GM12878 (cell line): Measurements from ENCODE around the gene TEX44. TPM values are rescaled to one million over a fixed set of nuclear protein-coding genes. Genes with fewer than 3 reads are reported as not detected.
A peak's percentile ranks its signal among the peaks of the same experiment; 100 is the strongest.

Experiments
- ATAC-seq: fragments of 200-7000 bp; cut with Tn5 transposase; 3 replicates; pipeline ENCODE4 v1.9.1; 2020; ENCODE audit warnings: mild to moderate bottlenecking, moderate library complexity
- BruUV-seq: library from RNA; stranded (reverse); fragments of 400-500 nt; replicated peaks from 2 replicates; lab custom pipeline; 2021; lab: Mats Ljungman, UMichigan
- CTCF ChIA-PET: fragments of 300-600 bp; sonication (Branson Sonifier 250); formaldehyde crosslinking; extraction: SDS; loops from one replicate; lab custom pipeline; 2021; ENCODE audit warnings: inconsistent platforms; lab: Yijun Ruan, JAX
- POLR2A ChIA-PET: fragments of 350-600 bp; formaldehyde crosslinking; extraction: SDS; loops from one replicate; lab custom pipeline; 2021; ENCODE audit warnings: inconsistent platforms; lab: Charles Lee
- RAD21 ChIA-PET: fragments of 300-600 bp; sonication (Branson Sonifier 250); formaldehyde crosslinking; loops from one replicate; lab custom pipeline; 2023; ENCODE audit warnings: antibody characterized with exemption; ENCODE audit not compliant: unreplicated experiment; lab: Charles Lee
- SMC1A ChIA-PET: fragments of 300-600 bp; sonication (Branson Sonifier 250); formaldehyde crosslinking; loops from one replicate; lab custom pipeline; 2023; ENCODE audit not compliant: unreplicated experiment, uncharacterized antibody; lab: Charles Lee
- DNase-seq: peaks from one replicate; pipeline ENCODE4 v3.0.0-alpha.2; 2011; ENCODE audit warnings: low read depth, low spot score
- FAIRE-seq: peaks from 3 replicates; lab custom pipeline; 2011; peaks lifted over from hg19 to GRCh38; lab: Jason Lieb, UNC
- H2AFZ ChIP-seq: 2 replicates; pipeline ENCODE4 v1.6.0; 2011; ENCODE audit warnings: low read depth, low read length, control low read depth; ENCODE audit not compliant: control insufficient read depth
- H3K27ac ChIP-seq: 2 replicates; pipeline ENCODE4 v1.5.1; 2011; ENCODE audit warnings: control low read depth; ENCODE audit not compliant: control insufficient read depth, insufficient read depth
- H3K27me3 ChIP-seq, 2 experiments: replicated peaks in 1 of 2; 2 replicates each; pipeline versions ENCODE4 v1.6.0 to v1.6.1; 2011; ENCODE audit warnings: low read length in 1 of 2; ENCODE audit not compliant: control insufficient read depth in 2 of 2, insufficient read depth in 2 of 2
- H3K36me3 ChIP-seq, 2 experiments: 2 replicates each; pipeline ENCODE4 v1.5.1; 2011; ENCODE audit warnings: low read length in 1 of 2; ENCODE audit not compliant: control insufficient read depth in 2 of 2, insufficient read depth in 2 of 2
- H3K4me1 ChIP-seq: 2 replicates; pipeline ENCODE4 v1.6.1; 2011; ENCODE audit warnings: mild to moderate bottlenecking, low read length, moderate library complexity, mixed read lengths; ENCODE audit not compliant: control insufficient read depth, insufficient read depth
- H3K4me2 ChIP-seq: 2 replicates; pipeline ENCODE4 v1.6.0; 2011; ENCODE audit warnings: control low read depth; ENCODE audit not compliant: control insufficient read depth, insufficient read depth
- H3K4me3 ChIP-seq: fragments of 200-600 bp; sonication (generic); 2 replicates; pipeline ENCODE4 v1.5.1; 2016
- H3K79me2 ChIP-seq: 2 replicates; pipeline ENCODE4 v1.6.0; 2011; ENCODE audit warnings: low read length; ENCODE audit not compliant: control insufficient read depth, insufficient read depth
- H3K9ac ChIP-seq: 2 replicates; pipeline ENCODE4 v1.8.0; 2011; ENCODE audit warnings: low read length, control low read depth, mixed read lengths; ENCODE audit not compliant: control insufficient read depth, insufficient read depth
- H3K9me3 ChIP-seq: replicated peaks from 3 replicates; pipeline ENCODE4 v1.5.1; 2011; ENCODE audit warnings: mild to moderate bottlenecking, low read length; ENCODE audit not compliant: control insufficient read depth, insufficient read depth
- H4K20me1 ChIP-seq: 2 replicates; pipeline ENCODE4 v1.6.0; 2011; ENCODE audit not compliant: control insufficient read depth, insufficient read depth
- EED ChIP-seq: sonication (generic); IDR thresholded peaks from 2 replicates; pipeline ENCODE4 v1.6.1; 2016; ENCODE audit warnings: antibody characterized with exemption, low read depth
- EGR1 ChIP-seq, 2 experiments: IDR thresholded peaks; 1 replicate in 1 of 2; 2 replicates in 1 of 2; pipeline ENCODE4 v1.6.1; 2011 to 2012; ENCODE audit warnings: low read depth in 2 of 2, low read length in 2 of 2, borderline replicate concordance in 1 of 2, mild to moderate bottlenecking in 1 of 2, moderate library complexity in 1 of 2
- FOXK2 ChIP-seq: fragments of 450-650 bp; IDR thresholded peaks from 2 replicates; pipeline ENCODE4 v1.6.1; 2017; ENCODE audit warnings: mild to moderate bottlenecking, moderate library complexity
- NBN ChIP-seq: fragments of 450-650 bp; IDR thresholded peaks from 2 replicates; pipeline ENCODE4 v1.6.1; 2016
- POLR2A ChIP-seq: IDR thresholded peaks from 2 replicates; pipeline ENCODE4 v1.6.1; 2011; ENCODE audit warnings: low read depth, mild to moderate bottlenecking, low read length
- SUPT20H ChIP-seq: IDR thresholded peaks from 2 replicates; pipeline ENCODE4 v1.6.1; 2011; ENCODE audit warnings: low read depth, mild to moderate bottlenecking, low read length, moderate library complexity, borderline replicate concordance; ENCODE audit not compliant: control insufficient read depth
- WGBS: methylation state at CpG from one replicate; pipeline ENCODE4 v1.1.6; 2016; ENCODE audit warnings: low lambda C conversion rate; ENCODE audit not compliant: insufficient replicate concordance, insufficient coverage; ENCODE audit errors: missing lambda C conversion rate; 5-methylcytosine and 5-hydroxymethylcytosine counted together
- in situ Hi-C: fragments of 300-500 bp; cut with MboI; formaldehyde crosslinking; loops from 9 replicates; pipeline ENCODE4 v1.14.3; 2018; ENCODE audit warnings: mixed read lengths
- intact Hi-C: fragments of 100-400 bp; cut with micrococcal nuclease; formaldehyde crosslinking; loops from one replicate; pipeline ENCODE4 v1.14.2; 2022; ENCODE audit not compliant: unreplicated experiment
- polyA plus RNA-seq, 11 experiments: library from polyadenylated mRNA; depleted of rRNA in 4 of 11; unstranded in 6 of 11; stranded (reverse) in 5 of 11; fragments of >200 nt; fragmentation: Nextera tagmentation in 4 of 11; fragmentation: Illumina TruSeq in 1 of 11; extraction: Ambion mirVana in 4 of 11; extraction: Trizol in 1 of 11; gene quantifications; 1 replicate in 1 of 11; 2 replicates in 10 of 11; pipeline versions ENCODE4 v1.2.1 to v1.2.3, GENCODE V29; 2011 to 2016; ENCODE audit warnings: inconsistent platforms in 2 of 11, missing spikeins in 2 of 11, low read depth in 1 of 11
- total RNA-seq, 4 experiments: library from RNA; depleted of rRNA in 3 of 4; stranded (reverse); fragments of >200 nt in 3 of 4; fragmentation: Illumina TruSeq in 1 of 4; extraction: Trizol in 1 of 4; gene quantifications; 2 replicates each; pipeline versions ENCODE4 v1.2.1 to v1.2.3, GENCODE V29; 2013 to 2021
- TF ChIP-seq, protein P1 (sequence below): fragments of 150-350 bp; IDR thresholded peaks from 2 replicates; pipeline ENCODE4 v1.6.1; 2014; ENCODE audit warnings: mild to moderate bottlenecking, low read depth, low read length
- TF ChIP-seq, protein P2 (sequence below): fragments of 450-650 bp; IDR thresholded peaks from 2 replicates; pipeline ENCODE4 v1.6.1; 2017; ENCODE audit warnings: mild to moderate bottlenecking, moderate library complexity

TEX44 gene
- total and polyA plus RNA-seq, 10 of the 15 experiments (the other 5 are each of a cell fraction or from before 2014, with no cell fraction given), result not detected

DNA sequence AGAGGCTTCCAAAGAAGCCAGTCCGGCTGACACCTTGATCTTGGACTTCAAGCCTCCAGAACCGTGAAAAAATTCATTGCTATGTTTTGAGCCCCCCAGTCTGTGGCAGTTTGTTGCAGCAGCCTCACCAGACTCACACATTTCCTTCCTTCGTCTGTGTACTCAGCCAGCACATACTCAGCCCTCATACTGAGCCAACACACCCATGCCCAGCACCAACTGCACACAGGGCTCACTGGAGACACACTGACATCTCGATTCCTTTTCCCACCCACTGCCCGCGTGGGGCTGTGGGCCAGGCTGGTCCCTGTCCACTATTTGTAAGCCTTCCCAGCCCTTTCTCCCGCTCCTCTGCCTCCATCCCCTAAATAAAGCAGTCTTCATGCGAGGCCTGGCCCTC is 38.3 kb upstream of the TEX44 start:
- H4K20me1 ChIP-seq, result no peaks in the 10 kb centered on the region
- intact Hi-C loops, result no loop called here
- RAD21 ChIA-PET, result interaction anchor here (0.8 to 8.0 kb wide), 7 partner anchors 9 to 72 kb away, joined by 3 to 59 read pairs (median 17); partner anchors contain the start of gene NMUR1
- DNase-seq (no peak), FAIRE-seq (no peak)
- POLR2A ChIA-PET, result interaction anchor here (1.2 to 1.7 kb wide), 5 partner anchors 9 to 89 kb away, joined by 4 to 9 read pairs (median 6); partner anchors contain the start of gene NCL
- H3K79me2 ChIP-seq, result no peaks in the 10 kb centered on the region
- H3K4me3 ChIP-seq, result peak overlapping the region; percentile 44; the same call in 1 of the 2 replicates
- peak overlapping the region; percentile 51 for H2AFZ ChIP-seq
- SMC1A ChIA-PET, result interaction anchor here (0.8 to 5.3 kb wide), 10 partner anchors 8 to 46 kb away, joined by 3 to 50 read pairs (median 5); partner anchors contain the start of gene NMUR1
- H3K36me3 ChIP-seq, result no peaks in the 10 kb centered on the region
- H3K4me2 ChIP-seq, result peak overlapping the region; percentile 92
- CTCF ChIA-PET, result interaction anchor here (0.6 to 10.9 kb wide), 15 partner anchors 9 to 451 kb away, joined by 3 to 132 read pairs (median 4); partner anchors contain the start of gene NMUR1
- TF ChIP-seq SUPT20H, result no peak
- TF ChIP-seq, all 136 proteins: peak for 0
- peak; percentile 19; the same call in 1 of the 3 replicates for ATAC-seq
- Histone ChIP-seq H3K4me1 (peaks cover 22% of the 10 kb centered on the region), H3K9me3 (peaks cover 16% of the 10 kb centered on the region), H3K27me3 (no peaks in the 10 kb centered on the region), H3K27ac (peak overlapping the region; percentile 71), H3K9ac (peak overlapping the region; percentile 62)
- 67% methylated on average over 8 of the region's 8 CpGs for WGBS
- no TSS peak for BruUV-seq
- in situ Hi-C loops, result no loop called here

DNA sequence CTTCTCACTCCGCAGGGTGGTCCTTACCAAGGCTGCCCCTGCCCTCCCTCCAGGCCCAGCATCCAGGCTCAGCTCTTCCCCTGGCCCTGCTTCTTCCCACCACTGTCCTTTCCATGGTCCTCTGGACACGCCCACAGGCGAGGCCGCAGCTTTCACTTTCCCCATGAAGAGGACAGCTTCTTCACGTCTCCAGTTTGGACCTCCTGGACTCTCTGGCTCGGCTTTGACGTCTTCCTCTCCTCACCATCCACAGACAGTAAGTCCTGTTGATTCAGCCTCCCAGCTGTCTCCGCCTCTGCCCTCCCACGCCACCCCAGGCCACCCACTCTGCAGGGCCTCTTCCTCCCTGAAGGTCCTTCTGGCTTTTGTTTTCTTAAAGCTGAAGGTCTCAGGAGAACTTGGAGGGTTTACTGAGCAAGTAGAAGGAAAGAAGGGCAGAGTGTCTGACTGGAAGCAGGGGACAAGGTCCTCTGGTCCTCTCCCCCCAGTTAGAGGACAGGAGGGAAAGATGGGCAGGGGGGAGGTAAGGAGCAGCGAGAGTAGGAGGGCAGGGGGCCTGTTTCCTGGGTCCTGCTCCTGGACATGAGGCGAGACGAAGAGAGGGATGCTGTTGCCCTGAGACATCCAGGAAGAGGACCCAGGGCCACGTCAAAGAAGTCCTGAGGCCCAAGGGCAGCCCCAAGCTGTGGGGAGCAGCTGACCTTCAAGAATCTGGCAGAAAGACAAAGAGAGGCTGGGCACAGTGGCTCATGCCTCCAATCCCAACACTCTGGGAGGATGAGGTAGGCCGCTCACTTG is 37.7 kb upstream of the TEX44 start:
- peak overlapping the region; percentile 44; the same call in 1 of the 2 replicates for H3K4me3 ChIP-seq
- FAIRE-seq (peak; percentile 65), DNase-seq (no peak), ATAC-seq (peak; percentile 46)
- peaks cover 20% of the 10 kb centered on the region for H3K4me1 ChIP-seq
- no peaks in the 10 kb centered on the region for H3K36me3 ChIP-seq
- peak overlapping the region; percentile 51 for H2AFZ ChIP-seq
- H4K20me1 ChIP-seq, result no peaks in the 10 kb centered on the region
- no TSS peak for BruUV-seq
- intact Hi-C loops, result no loop called here
- ChIA-PET CTCF (interaction anchor here (0.6 to 10.9 kb wide), 16 partner anchors 9 to 451 kb away, joined by 3 to 132 read pairs (median 4); partner anchors contain the start of gene NMUR1), SMC1A (interaction anchor here (0.7 to 5.3 kb wide), 14 partner anchors 8 to 733 kb away, joined by 3 to 50 read pairs (median 4); partner anchors contain the start of gene NMUR1), POLR2A (interaction anchor here (1.2 to 1.7 kb wide), 5 partner anchors 9 to 90 kb away, joined by 4 to 9 read pairs (median 6); partner anchors contain the start of gene NCL), RAD21 (interaction anchor here (0.8 to 8.0 kb wide), 8 partner anchors 9 to 73 kb away, joined by 3 to 59 read pairs (median 10); partner anchors contain the start of gene NMUR1)
- WGBS, result 51% methylated on average over 14 of the region's 14 CpGs
- in situ Hi-C loops, result loop anchor here (5.0 kb wide), 1 partner anchor 33 kb away; no protein-coding TSS in a partner anchor
- peak overlapping the region; percentile 92 for H3K4me2 ChIP-seq
- peak overlapping the region; percentile 71 for H3K27ac ChIP-seq
- no peaks in the 10 kb centered on the region for H3K79me2 ChIP-seq
- no peaks in the 10 kb centered on the region for H3K27me3 ChIP-seq
- H3K9me3 ChIP-seq, result peaks cover 16% of the 10 kb centered on the region
- H3K9ac ChIP-seq, result peak overlapping the region; percentile 62
- TF ChIP-seq EGR1 (IDR thresholded peaks at IDR 0.05; ENCODE audit: borderline replicate concordance in 1 of 2, low read depth in 2 of 2, low read length in 2 of 2), result peak; percentile 22 to 98
- TF ChIP-seq POLR2A, result peak; percentile 53
- TF ChIP-seq NBN, result no peak
- TF ChIP-seq EED, result no peak
- TF ChIP-seq, protein P1, sequence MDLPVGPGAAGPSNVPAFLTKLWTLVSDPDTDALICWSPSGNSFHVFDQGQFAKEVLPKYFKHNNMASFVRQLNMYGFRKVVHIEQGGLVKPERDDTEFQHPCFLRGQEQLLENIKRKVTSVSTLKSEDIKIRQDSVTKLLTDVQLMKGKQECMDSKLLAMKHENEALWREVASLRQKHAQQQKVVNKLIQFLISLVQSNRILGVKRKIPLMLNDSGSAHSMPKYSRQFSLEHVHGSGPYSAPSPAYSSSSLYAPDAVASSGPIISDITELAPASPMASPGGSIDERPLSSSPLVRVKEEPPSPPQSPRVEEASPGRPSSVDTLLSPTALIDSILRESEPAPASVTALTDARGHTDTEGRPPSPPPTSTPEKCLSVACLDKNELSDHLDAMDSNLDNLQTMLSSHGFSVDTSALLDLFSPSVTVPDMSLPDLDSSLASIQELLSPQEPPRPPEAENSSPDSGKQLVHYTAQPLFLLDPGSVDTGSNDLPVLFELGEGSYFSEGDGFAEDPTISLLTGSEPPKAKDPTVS, result no peak
- no peak for TF ChIP-seq FOXK2
- TF ChIP-seq, protein P2, sequence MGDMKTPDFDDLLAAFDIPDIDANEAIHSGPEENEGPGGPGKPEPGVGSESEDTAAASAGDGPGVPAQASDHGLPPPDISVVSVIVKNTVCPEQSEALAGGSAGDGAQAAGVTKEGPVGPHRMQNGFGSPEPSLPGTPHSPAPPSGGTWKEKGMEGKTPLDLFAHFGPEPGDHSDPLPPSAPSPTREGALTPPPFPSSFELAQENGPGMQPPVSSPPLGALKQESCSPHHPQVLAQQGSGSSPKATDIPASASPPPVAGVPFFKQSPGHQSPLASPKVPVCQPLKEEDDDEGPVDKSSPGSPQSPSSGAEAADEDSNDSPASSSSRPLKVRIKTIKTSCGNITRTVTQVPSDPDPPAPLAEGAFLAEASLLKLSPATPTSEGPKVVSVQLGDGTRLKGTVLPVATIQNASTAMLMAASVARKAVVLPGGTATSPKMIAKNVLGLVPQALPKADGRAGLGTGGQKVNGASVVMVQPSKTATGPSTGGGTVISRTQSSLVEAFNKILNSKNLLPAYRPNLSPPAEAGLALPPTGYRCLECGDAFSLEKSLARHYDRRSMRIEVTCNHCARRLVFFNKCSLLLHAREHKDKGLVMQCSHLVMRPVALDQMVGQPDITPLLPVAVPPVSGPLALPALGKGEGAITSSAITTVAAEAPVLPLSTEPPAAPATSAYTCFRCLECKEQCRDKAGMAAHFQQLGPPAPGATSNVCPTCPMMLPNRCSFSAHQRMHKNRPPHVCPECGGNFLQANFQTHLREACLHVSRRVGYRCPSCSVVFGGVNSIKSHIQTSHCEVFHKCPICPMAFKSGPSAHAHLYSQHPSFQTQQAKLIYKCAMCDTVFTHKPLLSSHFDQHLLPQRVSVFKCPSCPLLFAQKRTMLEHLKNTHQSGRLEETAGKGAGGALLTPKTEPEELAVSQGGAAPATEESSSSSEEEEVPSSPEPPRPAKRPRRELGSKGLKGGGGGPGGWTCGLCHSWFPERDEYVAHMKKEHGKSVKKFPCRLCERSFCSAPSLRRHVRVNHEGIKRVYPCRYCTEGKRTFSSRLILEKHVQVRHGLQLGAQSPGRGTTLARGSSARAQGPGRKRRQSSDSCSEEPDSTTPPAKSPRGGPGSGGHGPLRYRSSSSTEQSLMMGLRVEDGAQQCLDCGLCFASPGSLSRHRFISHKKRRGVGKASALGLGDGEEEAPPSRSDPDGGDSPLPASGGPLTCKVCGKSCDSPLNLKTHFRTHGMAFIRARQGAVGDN, result no peak
